Stimulated activated CD8-positive, alpha-beta memory T cell treated with anti-CD3 and anti-CD28 coated beads, Interleukin-4, amount 100 ng/mL, for 1 hour (primary cell): Measurements from ENCODE around the gene RSPH6A.

Experiments
- DNase-seq, 2 donors: peaks; one replicate each; pipeline ENCODE4 v3.0.0-alpha.2; 2020; ENCODE audit warnings: low read depth in 2 of 2, low spot score in 1 of 2

Gene RSPH6A

DNA sequence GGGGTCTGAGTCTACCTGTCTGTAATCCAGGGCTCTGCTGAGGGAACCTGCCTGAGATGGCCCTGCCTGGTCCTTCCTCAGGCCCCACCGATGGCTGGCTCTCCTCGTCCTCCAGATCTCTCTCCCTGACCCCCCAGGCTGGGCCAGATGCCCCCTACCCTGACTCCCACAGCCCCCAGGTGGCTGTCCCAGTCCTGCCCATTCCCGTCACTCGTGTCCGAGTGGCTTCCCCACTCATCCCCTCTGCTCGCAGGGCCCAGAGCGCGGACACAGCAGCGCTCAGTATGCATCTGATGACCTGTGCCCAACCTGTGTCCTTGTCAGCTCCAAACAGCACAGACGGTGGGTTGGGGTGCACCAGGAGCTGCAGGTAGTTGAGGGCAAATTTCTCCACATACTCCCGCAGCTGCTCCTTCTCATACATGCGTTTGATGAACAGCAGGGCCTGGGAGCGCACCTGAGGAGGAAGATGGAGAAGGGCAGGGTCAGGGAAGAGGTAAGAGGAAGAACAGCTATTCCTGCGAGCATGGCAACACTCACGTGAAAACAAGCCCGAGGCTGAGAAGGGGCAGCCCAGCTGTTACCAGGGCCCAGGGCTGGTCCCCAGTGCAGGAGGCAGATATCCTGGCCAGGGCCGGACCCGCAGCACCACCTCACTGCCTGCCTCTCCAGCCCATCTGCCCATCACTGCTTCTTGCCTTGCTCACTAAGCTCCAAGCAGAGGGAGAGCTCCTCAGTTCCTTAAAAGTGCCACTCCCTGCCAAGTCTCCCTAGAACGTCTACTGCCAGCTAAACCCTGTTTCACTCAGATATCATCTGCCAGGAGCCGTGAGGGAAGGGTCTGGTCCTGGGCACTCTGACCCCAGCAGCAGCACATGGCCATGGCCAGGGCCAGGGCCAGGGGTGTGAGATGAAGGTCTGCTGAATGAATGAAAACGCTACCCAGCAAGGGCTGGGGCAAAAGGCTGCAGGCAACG, 11.1 kb upstream of the RSPH6A start:
- DNase-seq: no peak

GRCh38 chr19:45825263-45825605, 10.1 kb upstream of the RSPH6A start:
- DNase-seq: no peak

- no peak for DNase-seq
Measured at GRCh38 chr19:45824531-45825262, 9.6 kb upstream of the RSPH6A start.

DNA sequence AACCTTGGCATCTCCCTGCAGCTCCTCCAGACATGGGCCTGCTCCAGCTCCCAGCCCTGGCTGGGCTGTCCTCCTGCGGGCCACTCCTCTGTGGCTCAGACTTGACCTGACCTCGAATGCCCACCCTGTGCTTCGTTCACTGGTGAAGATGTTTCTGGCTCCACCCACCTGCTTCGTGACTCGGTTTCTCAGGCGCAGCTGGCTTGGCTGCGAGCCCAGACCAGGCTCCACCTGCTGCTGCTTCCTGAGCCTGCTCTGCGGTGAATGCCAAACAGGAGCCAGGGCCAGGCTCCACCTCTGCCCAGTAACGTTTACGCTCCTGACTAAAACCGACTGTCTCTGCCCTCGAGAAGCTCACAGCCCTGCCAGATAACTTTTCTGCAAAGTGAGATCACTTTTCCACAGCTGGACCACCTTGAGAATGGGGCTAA, 8.9 kb upstream of the RSPH6A start:
- DNase-seq: no peak

- DNase-seq: no peak
Measured at GRCh38 chr19:45823182-45823581, 8.1 kb upstream of the RSPH6A start.

DNA sequence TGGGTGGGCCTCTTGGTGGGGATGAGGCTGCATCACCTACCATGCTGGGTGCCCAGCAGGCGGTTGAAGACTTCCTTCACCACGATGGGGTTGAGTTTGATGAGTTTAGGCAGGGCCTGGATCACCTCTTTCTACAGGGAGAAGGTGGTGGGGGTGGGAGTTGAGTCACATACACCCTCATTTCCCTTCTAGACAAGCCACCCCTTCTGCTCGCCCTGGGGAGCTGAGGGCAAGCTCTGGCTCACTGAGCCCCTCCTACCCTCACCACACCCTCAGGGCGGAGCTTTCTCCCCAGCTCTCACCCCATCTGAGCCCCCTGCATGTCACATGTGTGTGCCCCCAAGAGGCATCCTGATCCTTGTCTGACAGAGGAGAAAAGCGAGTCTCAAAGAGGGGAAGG, 7.6 kb upstream of the RSPH6A start:
- no peak for DNase-seq

DNA sequence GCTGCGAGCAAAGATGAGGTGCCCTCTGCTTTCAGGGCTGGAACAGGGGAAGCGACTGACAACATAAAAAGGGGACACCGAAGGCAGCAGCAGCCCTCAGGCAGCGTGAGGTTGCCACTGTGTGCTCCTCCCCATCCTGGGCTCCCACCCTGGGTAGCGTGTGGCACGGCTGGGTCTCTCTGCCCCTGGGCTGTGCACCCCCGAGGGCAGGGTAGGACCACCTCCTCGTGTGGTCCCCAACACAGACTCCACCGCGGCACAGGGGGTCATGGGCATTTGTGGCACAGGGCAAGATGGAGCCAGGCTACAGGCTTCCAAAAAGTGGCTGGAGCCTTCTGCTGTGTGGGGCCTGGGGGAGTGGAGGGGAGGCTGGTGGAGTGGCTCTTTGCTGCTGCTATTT, 6.5 kb upstream of the RSPH6A start:
- no peak for DNase-seq

DNA sequence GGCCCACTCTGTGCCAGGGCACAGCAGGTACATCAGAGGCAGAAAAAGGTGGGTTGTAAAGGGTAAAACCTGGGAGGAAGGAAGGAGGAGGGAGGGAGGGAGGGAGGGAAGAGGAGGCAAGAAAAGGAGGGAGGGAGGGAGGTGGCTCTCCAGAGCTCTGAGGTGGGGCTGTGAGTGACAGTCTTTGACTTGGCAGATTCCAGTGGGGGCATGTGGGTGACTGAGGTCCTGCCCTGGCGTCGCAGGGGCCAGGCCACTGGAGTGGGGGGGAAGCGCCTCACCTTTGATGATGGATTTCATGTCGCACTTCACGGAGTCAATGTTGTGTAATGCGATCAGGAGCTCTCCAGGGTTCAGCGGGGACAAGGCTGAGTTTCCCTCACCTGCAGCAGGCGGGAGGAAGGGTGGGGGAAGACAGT, 6.0 kb upstream of the RSPH6A start:
- no peak for DNase-seq

DNA sequence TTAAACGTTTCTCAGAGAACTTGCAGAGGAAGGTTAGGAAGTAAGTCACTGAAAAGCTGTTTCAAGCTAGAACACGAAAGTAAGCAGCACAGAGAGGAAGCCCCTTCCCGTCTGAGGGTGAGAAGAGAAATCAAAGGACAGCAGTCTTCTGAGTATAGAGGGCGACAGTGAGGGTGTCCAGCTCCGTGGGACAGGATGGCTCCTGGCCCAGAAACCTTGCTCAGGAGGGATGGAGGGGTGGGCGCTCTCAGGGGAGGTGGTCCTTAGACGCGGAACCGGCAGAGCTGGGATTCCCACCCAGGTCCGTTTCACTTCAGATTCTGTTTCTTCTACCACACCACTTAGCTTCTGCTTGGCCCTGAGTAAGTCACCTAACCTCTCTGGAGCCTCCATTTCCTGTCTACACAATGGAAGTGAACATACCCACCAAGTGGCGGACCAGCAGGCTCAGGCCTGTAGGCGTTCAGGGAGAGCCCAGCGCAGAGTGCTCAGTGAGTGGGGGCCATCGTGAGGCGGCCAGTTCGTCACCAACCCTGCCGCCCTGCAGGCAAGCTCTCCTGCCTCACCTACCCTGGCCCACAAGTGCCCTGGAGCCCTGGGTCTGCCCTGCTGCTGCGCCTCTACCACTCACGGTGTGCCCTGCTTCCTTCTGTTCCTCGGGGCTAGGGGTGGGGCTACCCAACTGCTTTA, 5.5 kb upstream of the RSPH6A start:
- DNase-seq: no peak

DNA sequence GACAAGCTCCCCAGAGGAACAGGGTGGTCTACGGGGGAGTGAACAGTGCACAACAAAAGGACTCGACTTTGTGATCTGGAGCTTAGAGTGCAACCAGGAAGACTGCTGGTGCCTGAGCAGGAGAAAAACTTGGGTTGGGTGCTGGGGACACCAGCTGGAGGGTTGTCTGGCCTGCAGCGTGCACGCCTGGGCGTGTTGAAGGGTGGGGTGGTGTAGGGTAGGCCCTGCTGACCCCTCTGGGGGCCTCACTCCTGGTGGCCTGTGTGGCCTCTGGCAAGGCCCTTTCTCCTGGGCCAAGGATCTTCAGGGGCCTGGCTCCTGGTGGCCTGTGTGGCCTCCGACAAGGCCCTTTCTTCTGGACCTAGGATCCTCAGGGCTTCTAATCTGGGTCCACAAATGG, 4.7 kb upstream of the RSPH6A start:
- DNase-seq: no peak

DNA sequence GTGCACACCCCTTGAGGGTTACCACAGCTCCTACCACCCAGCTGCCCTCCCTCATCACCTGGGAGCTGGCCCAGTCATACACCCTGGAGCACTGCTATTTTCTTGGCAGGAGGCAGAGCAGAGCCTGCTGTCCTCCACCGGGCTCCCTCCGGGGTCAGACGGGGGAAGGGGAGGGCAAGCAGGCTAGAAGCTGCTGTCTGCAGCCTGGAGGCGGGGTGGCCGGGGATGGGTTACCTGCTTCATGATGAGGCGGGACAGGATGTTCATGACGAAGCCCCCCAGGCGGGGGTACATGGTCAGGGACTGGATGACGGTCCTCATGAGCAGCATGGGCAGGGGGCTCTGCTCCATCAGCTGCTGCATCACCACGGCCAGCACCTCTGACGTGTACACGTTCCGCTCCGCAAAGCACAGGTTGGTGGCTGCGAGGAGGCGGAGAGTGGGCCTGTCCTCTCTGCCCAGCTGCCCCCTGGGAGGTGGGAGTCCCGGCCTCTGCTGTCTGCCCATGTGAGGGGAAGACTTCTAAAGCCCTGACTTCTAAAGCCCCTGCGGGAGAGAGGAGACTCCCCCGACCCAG, 2.7 kb upstream of the RSPH6A start:
- no peak for DNase-seq

- DNase-seq: peak; percentile 93 to 95
Measured at GRCh38 chr19:45817010-45817724, 2.1 kb upstream of the RSPH6A start.

GRCh38 chr19:45816236-45817009, 1.3 kb upstream of the RSPH6A start:
- no peak for DNase-seq

- DNase-seq: no peak
Measured at GRCh38 chr19:45815481-45816216, 541 bp upstream of the RSPH6A start.

GRCh38 chr19:45814166-45814780, 835 bp downstream of the RSPH6A start:
- no peak for DNase-seq

DNA sequence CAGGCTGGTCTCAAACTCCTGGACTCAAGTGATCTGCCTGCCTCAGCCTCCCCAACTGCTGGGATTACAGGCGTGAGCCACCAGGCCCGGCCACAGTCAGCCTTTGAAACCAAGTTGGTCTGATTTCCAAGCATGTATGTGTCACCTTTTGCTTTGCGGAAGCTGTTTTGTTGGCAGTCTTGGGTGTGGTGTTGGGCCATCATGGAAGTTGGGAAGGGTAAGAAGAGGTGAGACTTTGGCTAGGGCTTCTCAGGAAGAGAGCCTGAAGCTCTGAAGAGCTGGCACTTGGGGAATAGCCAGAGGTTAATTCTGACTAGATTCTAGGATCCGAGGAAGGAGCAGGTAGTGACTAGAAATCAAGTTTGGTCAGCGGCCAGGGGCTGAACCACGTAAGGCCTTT, 2.8 kb downstream of the RSPH6A start:
- DNase-seq: no peak

DNA sequence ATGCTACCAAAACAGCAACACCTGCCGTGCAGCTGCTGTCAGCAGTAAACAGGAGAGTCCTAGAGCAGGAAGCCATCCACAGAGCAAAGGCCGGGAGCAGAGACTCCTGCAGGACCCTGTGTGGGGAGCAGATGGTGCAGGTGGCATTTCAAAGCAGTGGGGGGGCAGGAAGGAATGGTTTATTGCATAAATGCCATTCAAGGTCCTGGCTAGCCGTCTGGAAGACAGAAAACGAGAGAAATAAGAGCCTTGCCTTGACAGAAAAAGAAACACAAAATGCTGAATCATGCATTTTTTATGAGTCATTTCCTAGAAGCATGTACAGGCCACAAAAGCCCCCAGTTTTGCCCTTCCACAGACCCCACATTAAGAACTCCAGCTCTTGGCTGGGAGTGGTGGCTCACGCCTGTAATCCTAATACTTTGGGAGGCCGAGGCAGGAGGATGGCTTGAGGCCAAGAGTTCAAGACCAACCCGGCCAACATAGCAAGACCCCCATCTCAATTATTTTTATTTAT, 5.4 kb downstream of the RSPH6A start:
- no peak for DNase-seq

DNA sequence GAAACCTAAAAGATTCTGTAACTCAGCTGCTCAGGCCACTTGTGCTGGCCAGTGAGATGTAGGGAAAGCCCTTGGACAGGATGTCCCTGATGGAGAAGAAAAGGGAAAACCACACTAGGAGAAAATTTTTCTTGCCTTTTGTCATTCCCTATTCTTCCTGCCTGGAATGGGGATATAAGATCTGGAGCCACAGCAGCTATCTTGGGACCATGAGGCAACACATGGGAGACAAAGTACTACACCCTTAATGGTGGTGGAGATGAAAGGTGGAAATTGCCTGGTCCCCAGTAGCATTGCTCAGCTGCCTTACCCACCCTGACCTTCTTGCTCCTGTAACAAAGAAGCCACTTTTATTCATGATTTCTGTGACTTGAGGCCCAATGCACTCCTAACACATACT, 9.4 kb downstream of the RSPH6A start:
- no peak for DNase-seq

- no peak for DNase-seq
Measured at GRCh38 chr19:45804959-45805230, 10.2 kb downstream of the RSPH6A start.
